ENCODE data around the gene TCN1. TPM values are rescaled to one million over a fixed set of nuclear protein-coding genes. Genes with fewer than 3 reads are reported as not detected.
"Not testable (repeated sequence)": the region's sequence is repeated elsewhere in the genome, so short reads cannot be mapped to it uniquely, and the experiment has no call there.

Gene TCN1, protein sequence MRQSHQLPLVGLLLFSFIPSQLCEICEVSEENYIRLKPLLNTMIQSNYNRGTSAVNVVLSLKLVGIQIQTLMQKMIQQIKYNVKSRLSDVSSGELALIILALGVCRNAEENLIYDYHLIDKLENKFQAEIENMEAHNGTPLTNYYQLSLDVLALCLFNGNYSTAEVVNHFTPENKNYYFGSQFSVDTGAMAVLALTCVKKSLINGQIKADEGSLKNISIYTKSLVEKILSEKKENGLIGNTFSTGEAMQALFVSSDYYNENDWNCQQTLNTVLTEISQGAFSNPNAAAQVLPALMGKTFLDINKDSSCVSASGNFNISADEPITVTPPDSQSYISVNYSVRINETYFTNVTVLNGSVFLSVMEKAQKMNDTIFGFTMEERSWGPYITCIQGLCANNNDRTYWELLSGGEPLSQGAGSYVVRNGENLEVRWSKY
- 0.12 TPM in 1 of 2 replicates, not detected in the other for total RNA-seq (2014; rRNA removed; shearing (Covaris generic))

DNA sequence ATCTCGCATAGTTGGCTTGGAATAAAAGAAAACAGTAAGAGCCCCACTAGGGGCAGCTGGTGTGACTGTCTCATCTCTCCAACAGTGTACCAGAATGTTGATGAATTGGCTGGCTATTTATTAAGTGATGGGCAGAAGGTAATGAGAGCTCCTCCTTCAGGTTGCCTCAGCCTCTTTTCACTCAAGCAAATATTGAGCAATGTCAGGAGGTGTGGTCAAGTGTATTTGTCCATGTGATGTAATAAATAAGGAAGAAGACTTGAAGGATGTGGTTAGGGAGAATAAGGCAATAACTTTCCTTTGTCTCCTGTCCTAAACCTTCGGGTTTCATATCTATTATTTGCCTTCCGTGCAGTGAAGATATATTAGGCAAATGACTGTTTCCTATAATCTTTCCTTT lies at the start of gene TCN1:
Gene TCN1 (minus strand): TSS at position 91 of the 400 bp plus-strand sequence. CDS start 17 bp downstream, at position 74.
- DNase-seq (ENCODE audit: low spot score): peak; percentile 35

DNA sequence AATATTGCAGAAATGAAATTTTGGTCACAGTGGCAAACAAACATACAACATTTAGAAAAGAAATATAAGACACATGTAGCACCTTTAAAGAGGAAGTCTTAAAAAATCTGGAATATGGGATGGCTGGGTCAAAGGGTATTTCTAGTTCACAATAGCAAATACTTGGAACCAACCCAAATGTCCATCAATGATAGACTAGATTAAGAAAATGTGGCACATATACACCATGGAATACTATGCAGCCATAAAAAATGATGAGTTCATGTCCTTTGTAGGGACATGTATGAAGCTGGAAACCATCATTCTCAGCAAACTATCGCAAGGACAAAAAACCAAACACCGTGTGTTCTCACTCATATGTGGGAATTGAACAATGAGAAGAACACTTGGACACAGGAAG lies 37.3 kb upstream of the TCN1 start:
- not testable (repeated sequence) for DNase-seq (ENCODE audit: low spot score)

DNA sequence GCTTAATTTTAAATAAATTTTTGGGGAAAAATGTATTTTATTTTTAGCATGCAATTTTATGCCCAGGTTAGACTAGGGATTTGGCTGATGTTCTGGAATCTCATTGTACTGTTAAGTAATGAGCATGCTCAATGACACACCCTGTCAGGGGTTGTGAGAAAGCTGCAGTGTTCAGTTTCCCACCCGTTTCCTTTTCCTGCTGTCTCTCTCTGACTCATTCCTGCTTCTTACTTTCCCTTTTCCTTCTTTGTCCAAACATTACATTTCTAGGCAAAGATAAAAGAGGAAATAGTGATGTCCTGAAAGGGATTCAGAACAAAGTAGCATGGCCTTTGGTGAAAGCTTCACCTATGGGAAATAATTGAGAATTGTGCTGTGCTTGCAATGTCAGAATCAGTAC lies 35.0 kb upstream of the TCN1 start:
- DNase-seq (ENCODE audit: low spot score): peak; percentile 98

DNA sequence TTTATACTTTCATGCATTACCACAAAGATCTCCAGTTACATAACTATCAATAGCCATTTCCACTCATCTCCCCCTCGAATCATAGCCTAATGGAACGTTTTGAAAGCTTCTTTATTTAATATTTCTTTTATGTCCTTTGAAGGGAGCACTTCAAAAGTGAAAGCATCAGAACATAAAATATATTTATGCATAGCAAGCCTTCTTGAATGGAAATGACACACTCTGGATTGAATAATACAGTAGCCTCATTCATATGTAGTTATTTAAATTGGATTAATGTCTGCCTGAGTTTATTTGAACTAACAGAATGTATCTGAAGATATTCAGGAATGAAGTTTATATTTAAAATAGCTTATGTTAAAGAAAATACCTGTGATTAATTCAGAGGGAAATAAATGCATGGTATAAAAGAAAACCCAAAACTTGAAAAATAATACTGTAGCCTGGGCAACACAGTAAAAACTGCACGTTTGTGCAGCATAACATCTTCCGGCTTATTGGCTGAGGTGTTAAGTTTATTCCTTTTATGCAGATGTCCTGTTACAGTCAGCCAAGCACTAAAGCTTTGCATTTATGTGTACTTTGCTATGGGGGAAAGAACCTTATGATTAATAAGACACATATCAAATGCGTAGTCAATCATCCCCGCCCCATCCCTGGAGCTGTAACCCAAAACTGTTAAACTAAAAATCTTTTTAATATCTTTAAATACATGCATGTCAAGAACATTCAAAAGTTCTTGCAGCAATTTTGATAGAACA lies 34.3 kb upstream of the TCN1 start:
- peak; percentile 17 for DNase-seq (ENCODE audit: low spot score)

DNA sequence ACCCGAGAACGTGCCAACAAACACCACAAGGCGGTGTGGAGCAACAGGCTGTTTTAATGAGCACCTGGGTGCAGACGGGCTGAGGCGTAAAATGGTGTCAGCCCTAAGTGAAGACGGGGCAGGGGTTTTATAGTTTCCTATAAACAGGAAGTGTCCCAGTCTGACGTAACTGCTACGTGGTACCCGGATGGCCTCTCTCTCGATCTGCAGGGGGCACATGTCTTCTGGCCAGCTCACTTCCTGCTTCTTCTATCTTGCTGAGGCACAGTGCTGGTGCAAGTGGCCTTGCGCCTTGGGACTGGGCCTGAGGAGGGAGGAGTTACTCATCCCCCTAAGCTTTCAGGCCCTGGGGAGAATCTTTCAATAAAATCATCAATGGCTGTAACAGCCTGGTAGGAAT lies 33.2 kb upstream of the TCN1 start:
- DNase-seq (ENCODE audit: low spot score): peak; percentile 79

DNA sequence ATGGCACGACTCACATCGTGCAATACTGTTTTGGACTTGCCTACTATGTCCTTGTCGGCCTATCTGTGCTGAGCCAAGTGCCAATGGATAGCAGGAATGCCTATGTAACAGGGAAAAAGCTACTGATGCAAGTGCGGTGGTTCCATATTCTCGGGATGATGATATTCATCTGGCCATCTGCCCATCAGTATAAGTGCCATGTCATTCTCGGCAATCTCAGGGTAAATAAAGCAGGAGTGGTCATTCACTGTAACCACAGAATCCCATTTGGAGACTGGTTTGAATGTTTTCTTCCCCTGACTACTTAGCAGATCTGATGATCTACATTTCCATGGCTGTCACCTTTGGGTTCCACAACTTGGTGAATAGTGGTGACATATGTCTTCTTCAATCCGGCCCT lies 32.4 kb upstream of the TCN1 start:
- peak; percentile 85 for DNase-seq (ENCODE audit: low spot score)

DNA sequence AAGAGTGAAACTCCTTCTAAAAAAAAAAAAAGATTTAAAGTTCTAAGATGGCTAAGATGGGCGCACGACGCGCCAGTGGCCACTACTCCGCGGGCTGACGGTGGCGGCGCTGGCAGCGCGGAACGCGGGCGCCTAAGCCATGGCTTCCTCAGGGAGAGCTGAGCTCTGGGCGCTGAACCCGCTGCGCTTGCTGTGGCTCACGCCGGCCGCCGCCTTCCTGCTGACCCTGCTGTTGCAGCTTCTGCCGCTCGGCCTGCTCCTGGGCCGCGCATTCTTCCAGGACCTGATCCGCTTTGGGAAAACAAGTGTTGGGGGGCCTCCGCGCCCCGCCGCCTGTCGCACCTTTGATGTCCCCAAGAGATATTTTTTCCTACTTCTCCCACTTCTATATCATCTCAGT lies 31.8 kb upstream of the TCN1 start:
- no peak for DNase-seq (ENCODE audit: low spot score)

DNA sequence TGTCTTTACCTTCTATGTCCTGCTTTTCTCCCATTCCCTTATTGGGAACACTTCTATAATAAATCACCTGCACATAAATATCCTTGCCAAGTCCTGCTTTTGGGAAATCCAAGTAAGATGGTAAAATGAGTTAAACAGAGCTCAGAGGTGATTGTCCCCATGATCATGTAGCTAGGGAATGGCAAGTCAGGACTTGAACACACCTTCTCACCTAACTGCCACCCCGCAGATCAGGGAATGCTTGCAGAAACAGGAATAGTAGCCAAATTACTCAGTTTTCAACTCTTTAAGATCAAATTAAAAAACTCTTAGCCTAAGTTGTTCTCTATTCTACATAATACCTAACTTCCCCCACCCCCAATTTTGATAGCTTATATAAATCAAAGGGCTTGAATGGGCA lies 28.3 kb upstream of the TCN1 start:
- no peak for DNase-seq (ENCODE audit: low spot score)

DNA sequence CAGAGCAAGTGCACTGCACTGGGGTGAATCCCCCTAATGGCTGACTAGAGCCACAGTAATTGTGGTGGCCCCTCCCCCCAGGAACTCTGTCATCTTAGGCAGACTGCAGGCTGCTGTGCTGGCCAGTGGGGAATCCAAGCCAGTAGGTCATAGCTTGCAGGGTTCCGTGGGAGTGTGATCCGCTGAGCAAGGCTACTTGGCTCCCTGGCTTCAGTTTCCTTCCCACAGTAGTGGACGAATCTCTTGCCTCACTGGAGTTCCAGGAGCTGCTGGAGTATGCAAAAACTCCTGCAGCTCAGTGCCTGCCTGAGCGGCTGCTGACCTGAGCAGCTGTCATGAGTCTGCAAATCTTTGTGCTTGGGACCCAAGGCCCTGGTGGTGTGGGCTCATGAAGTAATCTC lies 25.5 kb upstream of the TCN1 start:
- DNase-seq (ENCODE audit: low spot score): peak; percentile 14

DNA sequence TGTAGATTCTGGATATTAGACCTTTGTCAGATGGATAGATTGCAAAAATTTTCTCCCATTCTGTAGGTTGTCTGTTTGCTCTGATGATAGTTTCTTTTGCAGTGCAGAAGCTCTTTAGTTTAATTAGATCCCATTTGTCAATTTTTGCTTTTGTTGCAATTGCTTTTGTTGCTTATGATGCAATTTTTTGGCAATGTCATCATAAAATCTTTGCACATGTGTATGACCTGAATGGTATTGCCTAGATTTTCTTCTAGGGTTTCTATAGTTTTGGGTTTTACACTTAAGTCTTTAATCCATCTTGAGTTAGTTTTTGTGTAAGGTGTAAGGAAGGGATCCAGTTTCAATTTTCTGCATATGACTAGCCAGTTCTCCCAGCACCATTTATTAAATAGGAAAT lies 20.9 kb upstream of the TCN1 start:
- not testable (repeated sequence) for DNase-seq (ENCODE audit: low spot score)

DNA sequence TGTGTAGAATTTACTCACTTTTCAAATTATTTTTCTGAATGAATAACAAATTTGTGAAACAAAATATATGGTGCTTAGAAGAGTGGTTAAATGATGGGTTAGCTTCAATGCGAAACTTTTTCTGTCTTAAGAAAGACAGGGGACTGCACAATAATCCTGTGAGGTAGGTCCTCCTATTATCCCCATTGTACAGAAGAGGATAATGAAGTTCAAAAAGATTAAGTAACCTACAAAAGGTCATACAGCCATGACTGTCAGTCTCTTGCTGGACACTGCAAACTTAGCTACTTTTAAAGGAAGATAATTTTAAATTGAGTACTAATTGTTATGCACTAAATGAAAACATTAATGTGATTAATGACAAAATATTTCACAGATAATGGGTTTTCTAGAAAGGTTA lies 17.3 kb upstream of the TCN1 start:
- DNase-seq (ENCODE audit: low spot score): no peak

DNA sequence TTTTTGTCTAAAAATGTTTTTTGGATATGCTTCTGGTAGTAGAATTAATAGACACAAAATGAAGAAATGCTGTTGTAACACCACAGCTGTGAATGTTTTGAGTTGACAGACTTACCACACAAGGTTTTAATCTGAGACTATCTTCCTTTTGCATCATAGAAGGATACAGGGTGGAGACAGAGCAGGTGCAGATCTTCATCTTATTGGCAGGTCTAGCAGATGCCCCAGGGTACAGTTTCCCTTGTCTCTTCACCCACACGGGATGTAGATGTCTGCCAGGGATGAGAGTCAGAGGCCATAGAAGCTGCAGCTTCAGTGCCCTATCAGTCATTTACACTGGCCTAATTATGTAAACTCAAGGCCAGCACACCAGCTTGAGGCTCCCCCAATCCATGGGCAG lies 13.3 kb upstream of the TCN1 start:
- no peak for DNase-seq (ENCODE audit: low spot score)

DNA sequence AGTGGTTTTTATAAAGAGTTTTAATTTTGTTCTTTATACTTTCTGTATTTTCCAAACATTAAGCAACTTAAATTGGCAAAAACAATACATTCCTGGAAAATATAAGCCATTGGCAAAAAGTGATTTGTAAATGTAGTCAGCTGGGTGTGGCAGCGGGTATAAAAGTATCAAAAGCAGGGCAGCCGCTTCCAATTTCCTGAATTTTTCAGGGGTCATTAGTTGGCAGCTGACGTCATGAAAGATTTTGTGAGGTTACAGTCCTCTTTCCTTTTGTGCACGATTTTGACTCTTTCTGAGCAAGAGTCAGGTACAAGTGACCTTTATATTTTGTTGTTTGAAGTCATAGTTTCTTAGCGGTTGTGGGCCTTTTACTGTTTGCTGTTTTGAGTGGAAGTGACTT lies 12.3 kb upstream of the TCN1 start, which contains the start of gene OOSP3:
Gene OOSP3 (plus strand): TSS at position 208 of the 400 bp plus-strand sequence. CDS start 27 bp downstream, at position 235.
- DNase-seq (ENCODE audit: low spot score): no peak

DNA sequence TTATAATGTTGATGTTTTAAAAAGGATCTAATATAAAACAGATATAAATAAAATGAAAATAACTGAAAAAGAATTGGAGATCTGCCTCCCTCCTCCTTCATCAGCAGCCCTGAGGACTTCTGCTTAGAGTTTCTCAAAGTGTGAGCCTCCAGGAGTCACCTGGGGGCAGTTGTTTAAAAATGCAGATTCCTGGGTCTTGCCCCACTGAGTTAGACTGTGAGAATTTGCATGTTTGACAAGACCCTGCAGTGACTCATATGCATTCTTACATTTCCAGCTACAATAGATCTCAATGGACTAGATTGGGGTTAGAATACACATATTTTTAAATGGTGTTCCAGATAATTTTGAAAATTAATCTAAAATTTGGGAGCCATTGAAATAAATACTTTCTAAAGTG lies 11.5 kb upstream of the TCN1 start:
- no peak for DNase-seq (ENCODE audit: low spot score)

DNA sequence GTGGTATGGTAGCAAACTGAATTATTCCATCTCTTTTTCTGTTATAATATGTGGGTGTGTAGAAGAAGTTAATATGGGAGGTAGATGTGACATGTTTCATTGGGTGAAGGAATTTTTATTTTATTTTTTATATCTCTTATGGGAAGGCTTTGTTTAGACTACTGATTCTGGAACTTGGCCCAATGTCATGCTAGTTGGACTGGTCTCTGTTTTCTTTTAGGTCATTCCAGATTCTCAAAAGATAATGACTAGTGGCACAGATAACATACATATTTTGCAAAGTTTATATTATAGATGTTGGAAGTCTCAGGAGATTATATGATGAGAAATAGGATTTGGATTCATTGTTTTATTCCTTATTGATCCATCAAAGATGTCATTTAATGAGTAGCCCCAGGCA lies 11.0 kb upstream of the TCN1 start:
- DNase-seq (ENCODE audit: low spot score): no peak

DNA sequence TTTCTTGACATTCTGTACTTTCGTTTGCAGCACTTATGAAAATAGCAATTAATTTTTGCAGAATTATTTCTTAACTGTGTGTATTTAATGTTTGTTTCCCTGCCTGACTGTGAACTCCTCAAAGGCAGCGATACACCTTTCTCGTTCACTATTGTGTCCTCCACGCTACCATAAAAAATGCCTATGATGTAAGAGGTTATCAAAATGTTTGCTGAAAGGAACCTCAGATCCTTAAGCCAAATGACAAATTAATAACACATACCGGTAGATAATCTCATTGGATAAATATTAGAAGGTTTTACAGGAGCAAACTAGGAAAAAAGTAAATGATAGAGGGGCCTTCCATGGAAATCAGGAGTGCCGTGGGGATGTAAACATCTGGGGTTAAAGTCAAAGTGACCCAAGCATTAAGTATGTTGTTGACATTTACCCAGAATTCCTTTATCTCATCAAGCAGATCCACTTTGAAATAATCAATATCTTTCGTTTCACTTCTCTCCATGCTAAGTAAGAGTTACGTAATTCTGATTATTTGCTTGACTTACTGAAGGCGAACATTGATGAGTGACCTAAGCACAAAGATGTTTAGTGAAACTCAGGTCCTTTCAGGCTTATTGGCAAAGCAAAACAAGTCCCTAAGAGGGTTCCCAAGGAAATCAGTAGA lies 9.7 kb upstream of the TCN1 start:
- no peak for DNase-seq (ENCODE audit: low spot score)

DNA sequence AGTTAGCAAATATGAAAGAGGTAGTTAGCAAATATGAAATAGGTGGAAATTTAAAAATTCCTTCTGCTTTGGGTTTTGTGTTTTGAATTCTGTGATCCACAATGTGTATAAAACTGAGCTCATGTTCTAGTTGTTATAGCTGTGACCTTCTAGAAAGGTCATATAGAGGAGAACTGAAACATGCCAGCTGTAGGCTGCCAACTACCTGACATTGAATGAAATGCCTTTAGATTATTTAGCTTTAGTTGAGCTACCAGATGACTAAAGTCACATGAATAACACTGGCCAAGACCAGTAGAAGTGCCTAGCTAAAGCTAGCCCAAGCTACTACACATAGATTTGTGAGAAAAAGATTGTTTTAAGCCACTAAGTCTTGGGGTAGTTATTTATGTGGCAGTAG lies 5.8 kb upstream of the TCN1 start:
- no peak for DNase-seq (ENCODE audit: low spot score)

DNA sequence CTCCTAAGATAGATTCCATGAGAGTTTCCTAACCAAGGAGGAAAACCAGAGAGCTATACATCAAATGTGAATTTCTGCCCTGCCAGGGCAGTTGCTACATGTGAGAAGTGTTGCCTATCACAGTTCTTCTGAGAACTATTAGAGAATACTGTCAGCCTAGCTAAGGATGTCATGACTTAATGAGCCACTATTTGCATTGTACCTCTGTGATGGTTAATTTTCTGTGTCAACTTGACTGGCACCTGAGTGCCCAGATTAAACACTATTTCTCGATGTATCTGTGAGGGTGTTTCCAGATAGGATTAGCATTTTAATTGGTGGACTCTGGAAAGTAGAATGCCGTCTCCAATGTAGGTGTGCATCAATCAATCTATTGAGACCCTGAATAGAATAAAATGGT lies 1.7 kb upstream of the TCN1 start:
- no peak for DNase-seq (ENCODE audit: low spot score)

DNA sequence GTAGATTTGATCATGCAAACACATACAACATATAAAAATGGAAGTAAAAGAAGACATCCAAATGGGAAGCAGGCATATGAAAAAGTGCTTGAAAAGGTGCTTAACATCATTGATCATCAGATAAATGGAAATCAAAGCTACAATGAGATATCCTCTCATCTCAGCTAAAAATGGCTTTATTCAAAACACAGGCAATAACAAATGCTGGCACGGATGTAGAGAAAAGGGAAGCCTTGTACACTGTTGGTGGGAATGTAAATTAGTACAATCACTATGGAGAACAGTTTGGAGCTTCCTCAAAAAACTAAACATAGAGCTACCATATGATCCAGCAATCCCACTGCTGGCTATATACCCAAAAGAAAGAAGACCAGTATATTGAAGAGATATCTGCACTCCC lies 549 bp upstream of the TCN1 start:
- DNase-seq (ENCODE audit: low spot score): no peak

DNA sequence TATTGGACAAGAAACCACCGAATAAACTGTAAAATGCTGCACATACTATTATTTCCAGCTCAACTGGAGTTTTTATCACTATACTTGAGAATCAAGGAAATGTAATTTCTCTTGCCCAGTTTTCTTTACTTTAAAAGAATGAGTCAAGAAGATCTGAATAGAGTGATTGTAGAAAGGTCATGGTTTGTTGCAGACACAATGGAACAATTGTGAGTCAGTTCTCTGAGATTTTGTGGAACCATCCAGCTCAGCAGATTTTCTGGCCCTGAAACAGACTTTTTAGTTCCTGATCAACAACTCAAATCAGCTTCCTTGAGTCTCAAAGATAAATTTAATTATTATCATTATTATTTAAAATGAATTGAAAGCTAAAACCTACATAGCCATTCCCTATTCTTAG lies 1.3 kb downstream of the TCN1 start:
- DNase-seq (ENCODE audit: low spot score): peak; percentile 40

DNA sequence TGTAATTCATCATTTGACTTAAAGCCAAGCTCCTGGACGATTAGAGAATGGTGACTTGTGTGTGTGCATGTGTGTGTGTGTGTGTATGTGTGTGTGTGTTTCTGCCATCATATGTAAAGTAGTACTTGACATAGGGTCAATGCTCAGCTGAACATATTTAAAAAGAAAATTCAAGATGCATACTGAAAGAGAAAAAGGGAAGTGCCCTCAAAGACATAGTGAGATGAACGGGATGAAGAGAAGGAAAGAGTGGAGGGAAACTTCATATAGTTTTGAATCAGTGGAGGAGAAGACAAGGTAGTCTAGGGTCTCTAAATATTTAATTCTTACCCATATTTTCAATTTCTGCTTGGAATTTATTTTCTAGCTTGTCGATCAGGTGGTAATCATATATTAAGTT lies 4.0 kb downstream of the TCN1 start:
- no peak for DNase-seq (ENCODE audit: low spot score)

DNA sequence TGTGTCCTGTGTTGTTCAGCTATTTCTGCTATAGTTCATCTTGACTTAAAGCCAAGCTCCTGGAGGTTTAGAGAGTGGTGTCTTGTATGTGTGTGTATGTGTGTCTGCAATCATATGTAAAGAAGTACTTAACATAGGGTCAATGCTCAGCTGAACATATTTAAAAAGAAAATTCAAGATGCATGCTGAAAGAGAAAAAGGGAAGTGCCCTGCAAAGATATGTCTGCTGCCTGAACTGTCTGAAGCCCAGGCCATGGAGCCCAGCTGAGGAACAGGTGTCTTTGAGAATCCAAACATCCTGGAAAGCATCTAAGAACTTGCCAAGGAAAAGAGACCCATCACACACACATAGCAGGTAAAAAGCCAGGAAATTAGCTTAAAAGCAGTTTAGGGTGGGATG lies 6.6 kb downstream of the TCN1 start:
- DNase-seq (ENCODE audit: low spot score): no peak

Measured in A172 (cell line).